ENCODE data around the gene CEMIP. TPM values are rescaled to one million over a fixed set of nuclear protein-coding genes. Genes with fewer than 3 reads are reported as not detected.

Gene CEMIP
- total and polyA plus RNA-seq, 10 of the 15 experiments (the other 5 are each of a cell fraction or from before 2014, with no cell fraction given): 0.01 to 0.44 (median 0.16) TPM; not detected in 6

- H3K4me1 ChIP-seq (ENCODE audit: control insufficient read depth, insufficient read depth, low read length): no peaks in the 10 kb centered on the region
- no peaks in the 10 kb centered on the region for H3K27me3 ChIP-seq (replicated peaks in 1 of 2; ENCODE audit: control insufficient read depth in 2 of 2, insufficient read depth in 2 of 2, low read length in 1 of 2)
- H3K27ac ChIP-seq (ENCODE audit: control insufficient read depth, insufficient read depth): no peak overlapping the region
- ChIA-PET RAD21 (ENCODE audit: unreplicated experiment) (no interaction called here), POLR2A (no interaction called here), SMC1A (ENCODE audit: uncharacterized antibody, unreplicated experiment) (no interaction called here), CTCF (no interaction called here)
- no peak overlapping the region for H2AFZ ChIP-seq (ENCODE audit: control insufficient read depth, low read depth, low read length)
- H3K4me3 ChIP-seq: no peak overlapping the region
- FAIRE-seq (no peak), DNase-seq (ENCODE audit: low read depth, low spot score) (no peak), ATAC-seq (no peak)
- BruUV-seq (replicated peaks): no TSS peak
- no peaks in the 10 kb centered on the region for H4K20me1 ChIP-seq (ENCODE audit: control insufficient read depth, insufficient read depth)
- intact Hi-C loops (cut with micrococcal nuclease; ENCODE audit: unreplicated experiment): no loop called here
- WGBS (ENCODE audit: insufficient coverage, insufficient replicate concordance, low lambda C conversion rate, missing lambda C conversion rate): 86% methylated on average over 16 of the region's 16 CpGs
- in situ Hi-C loops (cut with MboI): no loop called here
- H3K4me2 ChIP-seq (ENCODE audit: control insufficient read depth, insufficient read depth): no peak overlapping the region
- H3K79me2 ChIP-seq (ENCODE audit: control insufficient read depth, insufficient read depth, low read length): no peaks in the 10 kb centered on the region
- H3K36me3 ChIP-seq (ENCODE audit: control insufficient read depth in 2 of 2, insufficient read depth in 2 of 2, low read length in 1 of 2): no peaks in the 10 kb centered on the region
- H3K9ac ChIP-seq (ENCODE audit: control insufficient read depth, insufficient read depth, low read length): no peak overlapping the region
- H3K9me3 ChIP-seq (replicated peaks; ENCODE audit: control insufficient read depth, insufficient read depth, low read length): no peaks in the 10 kb centered on the region
- TF ChIP-seq E2F4 (IDR thresholded peaks at IDR 0.05; ENCODE audit: low read depth, low read length) (no peak), MEF2B (IDR thresholded peaks at IDR 0.05; ENCODE audit: partially characterized antibody, poor library complexity, severe bottlenecking) (no peak), SREBF2 (IDR thresholded peaks at IDR 0.05; ENCODE audit: low read length) (no peak), ETV6 (conservative IDR thresholded peaks at IDR 0.05 in 1 of 2, IDR thresholded peaks at IDR 0.05 in 1 of 2; ENCODE audit: borderline replicate concordance in 1 of 2, low read depth in 1 of 2) (no peak), WRNIP1 (IDR thresholded peaks at IDR 0.05; ENCODE audit: borderline replicate concordance, low read depth, low read length) (no peak), POLR2AphosphoS5 (IDR thresholded peaks at IDR 0.05; ENCODE audit: low read length) (no peak), EGR1 (IDR thresholded peaks at IDR 0.05; ENCODE audit: borderline replicate concordance in 1 of 2, low read depth in 2 of 2, low read length in 2 of 2) (no peak), IRF5 (IDR thresholded peaks at IDR 0.05; ENCODE audit: borderline replicate concordance) (no peak), NR2C2 (IDR thresholded peaks at IDR 0.05; ENCODE audit: borderline replicate concordance, control insufficient read depth, insufficient read length, low read depth) (no peak), PRDM15 (CRISPR knock-in tag; IDR thresholded peaks at IDR 0.05) (no peak), SKIL (IDR thresholded peaks at IDR 0.05; ENCODE audit: low read depth, poor library complexity, severe bottlenecking) (no peak), ZNF274 (IDR thresholded peaks at IDR 0.05; ENCODE audit: insufficient read depth, insufficient read length) (no peak)
Observed at GRCh38 chr15:80936288-80937078, 157.3 kb downstream of the CEMIP start.

Measured in GM12878 (cell line).